Measurements from ENCODE around the gene KCNJ11. TPM values are rescaled to one million over a fixed set of nuclear protein-coding genes. Genes with fewer than 3 reads are reported as not detected.

Gene KCNJ11
- total RNA-seq, 1 donor, result not detected

GRCh38 chr11:17343257-17343656 is 45.2 kb downstream of the KCNJ11 start:
- H3K4me3 ChIP-seq (ENCODE audit: low read depth, low read length), result no peak overlapping the region
- TF ChIP-seq CTCF (IDR thresholded peaks at IDR 0.05; ENCODE audit: insufficient read depth, low read depth, low read length), result no peak
- no peak for DNase-seq (ENCODE audit: low read depth)

Other genes with a start within 250 kb of the KCNJ11 start
- 63.1 and 73.4 TPM in 2 replicates for gene PIK3C2A, start 180.7 kb downstream of the KCNJ11 start, total RNA-seq
- gene NUCB2, start 111.9 kb downstream of the KCNJ11 start, total RNA-seq, result 79.9 and 91.5 TPM in 2 replicates
- gene NCR3LG1, start 36.9 kb downstream of the KCNJ11 start, total RNA-seq, result 14.7 and 16.8 TPM in 2 replicates
- not detected in 2 replicates for gene ABCC8, start 88.2 kb upstream of the KCNJ11 start, total RNA-seq
- gene USH1C, start 155.8 kb upstream of the KCNJ11 start, total RNA-seq, result not detected in 2 replicates
- gene OTOG, start 158.6 kb upstream of the KCNJ11 start, total RNA-seq, result not detected in 2 replicates